Head of caudate nucleus (tissue), 42 donors: Measurements from ENCODE around the gene SLC12A5.
A peak's percentile ranks its signal among the peaks of the same experiment; 100 is the strongest.
"Not testable (repeated sequence)": the region's sequence is repeated elsewhere in the genome, so short reads cannot be mapped to it uniquely, and the experiment has no call there.

Experiments used
- DNase-seq, 42 donors: peaks; one replicate each; pipeline versions ENCODE4 v3.0.0 to v3.0.0-alpha.2; 2020 to 2021; ENCODE audit warnings: mixed read lengths in 7 of 42
- intact Hi-C: fragments of 100-400 bp; cut with DNase I; formaldehyde crosslinking; loops from one replicate; pipeline ENCODE4 v1.15.0; 2022

The SLC12A5 gene

DNA sequence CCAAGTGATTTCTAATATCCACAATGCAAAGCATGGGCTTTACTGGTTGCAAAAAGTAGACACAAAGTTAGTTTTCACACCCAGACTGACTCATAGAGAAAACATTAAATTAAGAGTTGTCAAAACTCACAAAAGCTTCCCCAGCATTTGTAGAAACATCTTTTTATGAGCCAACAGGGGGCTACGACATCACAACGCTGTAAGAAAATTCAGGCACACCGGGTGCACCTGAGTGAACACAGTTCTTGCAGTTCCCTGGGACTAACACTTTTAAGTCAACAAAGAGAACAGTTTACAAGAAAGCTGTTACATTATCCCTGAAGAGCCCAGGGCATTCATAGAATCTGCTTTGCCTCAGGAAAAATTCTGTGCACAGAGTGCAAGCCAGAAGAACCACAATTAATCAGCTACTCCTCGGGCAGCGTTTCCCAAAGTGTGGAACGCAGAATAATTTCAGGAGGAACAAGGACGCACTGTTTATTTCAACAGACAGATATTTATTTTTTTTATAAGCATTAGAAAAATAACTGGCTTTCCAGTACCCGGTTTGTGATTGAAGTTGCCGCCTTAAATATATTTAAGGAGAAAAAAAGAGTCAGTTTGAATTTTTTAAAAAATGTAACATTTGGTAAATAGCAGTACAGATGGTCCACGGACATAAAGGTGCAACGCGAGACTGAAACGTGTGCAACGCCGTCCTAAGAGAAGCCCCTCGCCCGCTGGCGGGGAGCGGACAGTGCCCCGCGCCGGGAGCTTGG, 59.6 kb downstream of the SLC12A5 start:
- intact Hi-C loops: loop anchor here (2.0 to 5.0 kb wide), 2 partner anchors 66 to 116 kb away; partner anchors contain the start of gene ZNF335
- DNase-seq: peak in 2 of 42 donors; percentile 18 to 43

- DNase-seq: peak in 6 of 42 donors; percentile 52 to 71 (median 70)
- intact Hi-C loops: loop anchor here (2.0 to 5.0 kb wide), 2 partner anchors 66 to 117 kb away; partner anchors contain the start of gene ZNF335
These were observed 60.1 kb downstream of the SLC12A5 start for GRCh38 chr20:46089167-46089416.

- intact Hi-C loops: loop anchor here (2.0 to 5.0 kb wide), 2 partner anchors 67 to 117 kb away; partner anchors contain the start of gene ZNF335
- DNase-seq: peak; percentile 92 to 99 (median 97)
These were observed 60.7 kb downstream of the SLC12A5 start, which contains the start of gene NCOA5 for GRCh38 chr20:46089417-46090388. Gene NCOA5, minus strand, starts transcription at chr20:46089962. Its CDS starts 10,538 bp downstream, at chr20:46079424.

- not testable (repeated sequence) for DNase-seq
These were observed 62.9 kb downstream of the SLC12A5 start for GRCh38 chr20:46091622-46092535.

DNA sequence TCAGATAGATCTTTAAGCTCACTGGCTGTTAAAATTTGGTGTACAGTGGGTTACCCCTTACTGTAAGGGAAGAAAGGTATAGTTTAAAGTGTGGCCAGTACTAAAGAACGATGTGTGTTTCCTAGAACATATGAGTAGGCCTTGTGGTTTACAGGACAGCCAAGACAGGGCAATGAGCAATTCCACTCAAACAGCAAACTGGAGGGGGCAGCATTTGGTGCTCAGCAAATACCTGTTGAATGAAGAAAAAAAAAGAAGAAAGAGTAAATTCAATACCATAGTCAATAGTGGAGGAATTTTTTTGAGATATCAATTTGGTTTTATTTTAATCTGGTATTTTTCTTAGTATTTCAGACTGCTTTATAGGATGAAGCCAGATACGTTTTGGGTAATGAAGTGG, 64.5 kb downstream of the SLC12A5 start:
- intact Hi-C loops: no loop called here
- DNase-seq: no peak

More at GRCh38 chr20:46091622-46092535, 62.9 kb downstream of the SLC12A5 start:
- intact Hi-C loops: not testable (repeated sequence)

- peak in 28 of 42 donors; percentile 10 to 59 (median 32) for DNase-seq
- intact Hi-C loops: no loop called here
These were observed 70.7 kb downstream of the SLC12A5 start for GRCh38 chr20:46099491-46100287.

DNA sequence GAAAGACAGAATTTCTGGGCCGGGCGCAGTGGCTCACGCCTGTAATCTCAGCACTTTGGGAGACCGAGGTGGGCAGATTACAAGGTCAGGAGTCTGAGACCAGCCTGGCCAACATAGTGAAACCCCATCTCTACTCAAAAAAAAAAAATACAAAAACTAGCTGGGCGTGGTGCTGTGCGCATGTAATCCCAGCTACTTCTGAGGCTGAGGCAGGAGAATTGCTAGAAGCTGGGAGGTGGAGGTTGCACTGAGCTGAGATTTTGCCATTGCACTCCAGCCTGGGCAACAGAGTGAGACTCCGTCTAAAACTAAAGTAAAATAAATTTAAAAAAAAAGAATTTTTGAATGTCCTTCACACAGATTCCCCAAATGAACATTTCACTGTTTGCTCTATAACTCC, 71.4 kb downstream of the SLC12A5 start:
- DNase-seq, intact Hi-C loops: not testable (repeated sequence)

DNA sequence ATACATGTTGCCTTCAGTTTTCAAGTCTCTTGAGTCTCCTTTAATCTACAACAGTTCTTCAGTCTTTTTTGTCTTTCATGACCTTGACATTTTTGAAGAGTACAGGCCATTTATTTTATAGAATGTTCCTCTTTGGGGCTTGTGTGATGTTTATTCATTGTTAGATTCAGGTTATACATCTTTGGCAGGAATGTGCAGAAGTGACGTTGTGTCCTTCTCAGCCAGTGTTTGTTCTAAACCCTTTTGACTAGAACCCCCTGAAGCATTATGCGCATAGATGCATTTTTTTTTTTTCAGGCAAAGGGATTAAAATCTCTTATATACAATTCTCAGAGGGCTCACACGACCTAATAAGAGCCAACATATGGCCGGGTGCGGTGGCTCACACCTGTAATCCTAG, 72.0 kb downstream of the SLC12A5 start:
- intact Hi-C loops: no loop called here
- DNase-seq: no peak

- intact Hi-C loops: no loop called here
- no peak for DNase-seq
These were observed 72.9 kb downstream of the SLC12A5 start for GRCh38 chr20:46101957-46102356.

GRCh38 chr20:46102940-46103339, 73.9 kb downstream of the SLC12A5 start:
- intact Hi-C loops: no loop called here
- no peak for DNase-seq

- DNase-seq: no peak
These were observed 75.2 kb downstream of the SLC12A5 start for GRCh38 chr20:46104262-46104661.

GRCh38 chr20:46107061-46107460, 78.0 kb downstream of the SLC12A5 start:
- intact Hi-C loops: no loop called here
- no peak for DNase-seq

More at GRCh38 chr20:46104262-46104661, 75.2 kb downstream of the SLC12A5 start:
- intact Hi-C loops: no loop called here

DNA sequence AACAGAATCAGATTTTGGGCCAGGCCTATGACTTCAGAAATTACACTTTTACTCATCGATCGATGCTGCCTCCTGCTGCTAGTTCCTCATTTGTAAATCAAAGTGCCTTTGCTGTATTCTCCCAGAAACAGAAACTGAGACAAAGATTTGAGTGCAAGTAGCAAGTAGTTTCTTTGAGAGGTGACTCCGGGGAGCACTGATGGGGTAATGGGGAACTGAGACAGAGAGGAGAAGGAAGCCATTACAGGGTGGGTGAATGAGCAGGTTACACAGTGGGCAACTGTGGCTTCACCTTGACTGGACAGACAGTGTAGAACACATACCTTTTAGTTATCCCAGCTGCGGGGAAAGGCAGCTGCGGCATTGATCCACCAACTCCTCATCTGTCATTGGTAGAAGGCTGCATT, 79.4 kb downstream of the SLC12A5 start:
- intact Hi-C loops: no loop called here
- DNase-seq: no peak

DNA sequence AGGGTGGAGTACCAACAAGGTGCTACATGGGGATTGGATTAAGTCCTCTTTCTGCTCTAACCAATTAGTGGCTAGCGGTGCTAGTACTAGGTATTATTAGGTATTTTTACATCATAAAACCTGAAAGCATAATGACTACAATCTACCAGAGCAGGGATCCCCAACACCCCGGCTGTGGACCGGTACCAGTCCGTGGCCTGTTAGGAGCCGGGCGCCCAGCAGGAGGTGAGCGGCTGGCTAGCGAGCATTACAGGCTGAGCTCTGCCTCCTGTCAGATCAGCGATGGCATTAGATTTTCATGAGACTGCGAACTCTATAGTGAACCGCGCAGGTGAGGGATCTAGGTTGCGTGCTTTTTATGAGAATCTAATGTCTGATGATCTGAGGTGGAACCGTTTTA, 80.0 kb downstream of the SLC12A5 start:
- intact Hi-C loops: no loop called here
- DNase-seq: no peak
